Panc1 (cell line): ENCODE results near the gene DELE1. TPM values are rescaled to one million over a fixed set of nuclear protein-coding genes. Genes with fewer than 3 reads are reported as not detected.

ENCODE experiments used
- ATAC-seq: fragments of 200-7000 bp; cut with Tn5 transposase; 2 replicates; pipeline ENCODE4 v1.9.1; 2020; ENCODE audit warnings: mild to moderate bottlenecking, moderate library complexity
- BruUV-seq: library from RNA; stranded (reverse); fragments of 400-500 nt; replicated peaks from 2 replicates; lab custom pipeline; 2021; lab: Mats Ljungman, UMichigan
- CTCF ChIA-PET: fragments of 300-600 bp; sonication (Branson Sonifier 250); formaldehyde crosslinking; loops from one replicate; lab custom pipeline; 2022; ENCODE audit warnings: antibody characterized with exemption; lab: Charles Lee
- POLR2A ChIA-PET: fragments of 300-600 bp; sonication (Branson Sonifier 250); formaldehyde crosslinking; loops from one replicate; lab custom pipeline; 2022; ENCODE audit warnings: antibody characterized with exemption; lab: Charles Lee
- DNase-seq: peaks from one replicate; pipeline ENCODE4 v3.0.0-alpha.2; 2010; ENCODE audit warnings: low read depth, low spot score
- H3K27ac ChIP-seq: 2 replicates; pipeline ENCODE4 v1.5.1; 2011; ENCODE audit warnings: mild to moderate bottlenecking, low read length, inconsistent platforms
- H3K27me3 ChIP-seq: fragments of 200-500 bp; sonication (Bioruptor generic); 2 replicates; pipeline ENCODE4 v1.6.0; 2014; ENCODE audit warnings: low read length, inconsistent platforms; ENCODE audit not compliant: control insufficient read depth, insufficient read depth
- H3K36me3 ChIP-seq: fragments of 200-500 bp; sonication (Bioruptor generic); 2 replicates; pipeline ENCODE4 v1.5.1; 2014; ENCODE audit warnings: inconsistent platforms, mild to moderate bottlenecking, low read length, moderate library complexity; ENCODE audit not compliant: control insufficient read depth, insufficient read depth
- H3K4me1 ChIP-seq: 2 replicates; pipeline ENCODE4 v1.5.1; 2011; ENCODE audit warnings: inconsistent platforms, mild to moderate bottlenecking, low read length, moderate library complexity; ENCODE audit not compliant: control insufficient read depth, insufficient read depth
- H3K4me3 ChIP-seq, 2 experiments: 2 replicates each; pipeline ENCODE4 v1.5.1; 2011 to 2012; ENCODE audit warnings: low read depth in 2 of 2, low read length in 2 of 2, mild to moderate bottlenecking in 2 of 2, inconsistent platforms in 1 of 2, moderate library complexity in 1 of 2
- H3K9me3 ChIP-seq: fragments of 200-500 bp; sonication (Bioruptor generic); 2 replicates; pipeline ENCODE4 v1.5.1; 2014; ENCODE audit warnings: low read depth, mild to moderate bottlenecking, inconsistent platforms, low read length, moderate library complexity; ENCODE audit not compliant: control insufficient read depth, insufficient read depth
- POLR2AphosphoS5 ChIP-seq: IDR thresholded peaks from 2 replicates; pipeline ENCODE4 v1.6.1; 2012; ENCODE audit warnings: mild to moderate bottlenecking, low read depth, low read length, moderate library complexity
- SIN3A ChIP-seq: IDR thresholded peaks from 2 replicates; pipeline ENCODE4 v1.6.1; 2012; ENCODE audit warnings: low read depth, mild to moderate bottlenecking, low read length, moderate library complexity, borderline replicate concordance; ENCODE audit not compliant: insufficient read depth
- TCF7L2 ChIP-seq: IDR thresholded peaks from 2 replicates; pipeline ENCODE4 v1.6.1; 2011; ENCODE audit warnings: mild to moderate bottlenecking, low read depth, low read length, inconsistent platforms
- in situ Hi-C: cut with HindIII; loops from 2 replicates; pipeline ENCODE4 v1.10.0; 2016; ENCODE audit warnings: low sequenced_read_pairs, low pct_unique_long_range_greater_than_20kb
- intact Hi-C: fragments of 100-400 bp; cut with micrococcal nuclease; formaldehyde crosslinking; loops from one replicate; pipeline ENCODE4 v1.10.0; 2022; ENCODE audit not compliant: unreplicated experiment
- total RNA-seq: library from RNA; stranded (reverse); gene quantifications from one replicate; pipeline ENCODE4 v1.2.1, GENCODE V29; 2021; ENCODE audit not compliant: unreplicated experiment
- TF ChIP-seq, protein P1 (sequence below), 2 experiments: IDR thresholded peaks; 2 replicates each; pipeline ENCODE4 v1.6.1; 2011 to 2012; ENCODE audit warnings: low read depth in 2 of 2, control low read depth in 1 of 2, low read length in 1 of 2, mild to moderate bottlenecking in 1 of 2, moderate library complexity in 1 of 2; ENCODE audit not compliant: insufficient read depth in 1 of 2
- TF ChIP-seq, protein P2 (sequence below): fragments of 450-650 bp; IDR thresholded peaks from 2 replicates; pipeline ENCODE4 v1.5.1; 2017; ENCODE audit warnings: mild to moderate bottlenecking

Gene DELE1
- total RNA-seq, 1 experiment from 2014 or later = 78.4 TPM

DNA sequence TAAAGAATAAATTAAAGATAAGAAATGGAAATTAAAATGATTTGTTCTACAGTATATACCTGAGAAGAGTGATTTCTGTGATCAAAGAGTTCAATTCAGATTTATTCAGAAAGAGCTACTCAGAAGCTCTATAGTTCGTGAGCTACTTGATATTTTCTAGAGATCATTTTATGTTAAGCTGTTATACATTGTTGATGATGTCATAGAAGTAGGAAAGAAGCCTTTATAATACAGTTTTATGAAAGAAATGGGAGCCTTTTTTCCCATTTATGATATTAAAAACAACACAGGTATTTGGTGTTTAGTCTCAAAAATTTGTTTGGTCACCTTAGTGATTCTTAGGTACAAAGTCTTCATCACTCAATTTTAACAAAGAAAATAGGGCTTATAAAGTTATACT, 66.0 kb downstream of the DELE1 start:
- no peaks in the 10 kb centered on the region for H3K27me3 ChIP-seq
- BruUV-seq = no TSS peak
- CTCF ChIA-PET = interaction anchor here (0.6 to 0.7 kb wide), 3 partner anchors 11 to 144 kb away, joined by 3 to 7 read pairs (median 4); no protein-coding TSS in a partner anchor
- H3K36me3 ChIP-seq = peaks cover 32% of the 10 kb centered on the region
- intact Hi-C loops (loop anchor here (5.0 kb wide), 1 partner anchor 153 kb away; no protein-coding TSS in a partner anchor), in situ Hi-C loops (no loop called here)
- POLR2A ChIA-PET = interaction anchor here (0.6 to 0.7 kb wide), 2 partner anchors 45 to 109 kb away, joined by 3 to 6 read pairs; no protein-coding TSS in a partner anchor
- no peak overlapping the region for H3K4me3 ChIP-seq
- ATAC-seq = no peak
- H3K9me3 ChIP-seq = no peaks in the 10 kb centered on the region
- TF ChIP-seq SIN3A (no peak), TCF7L2 (no peak), POLR2AphosphoS5 (no peak)
- TF ChIP-seq, protein P1, sequence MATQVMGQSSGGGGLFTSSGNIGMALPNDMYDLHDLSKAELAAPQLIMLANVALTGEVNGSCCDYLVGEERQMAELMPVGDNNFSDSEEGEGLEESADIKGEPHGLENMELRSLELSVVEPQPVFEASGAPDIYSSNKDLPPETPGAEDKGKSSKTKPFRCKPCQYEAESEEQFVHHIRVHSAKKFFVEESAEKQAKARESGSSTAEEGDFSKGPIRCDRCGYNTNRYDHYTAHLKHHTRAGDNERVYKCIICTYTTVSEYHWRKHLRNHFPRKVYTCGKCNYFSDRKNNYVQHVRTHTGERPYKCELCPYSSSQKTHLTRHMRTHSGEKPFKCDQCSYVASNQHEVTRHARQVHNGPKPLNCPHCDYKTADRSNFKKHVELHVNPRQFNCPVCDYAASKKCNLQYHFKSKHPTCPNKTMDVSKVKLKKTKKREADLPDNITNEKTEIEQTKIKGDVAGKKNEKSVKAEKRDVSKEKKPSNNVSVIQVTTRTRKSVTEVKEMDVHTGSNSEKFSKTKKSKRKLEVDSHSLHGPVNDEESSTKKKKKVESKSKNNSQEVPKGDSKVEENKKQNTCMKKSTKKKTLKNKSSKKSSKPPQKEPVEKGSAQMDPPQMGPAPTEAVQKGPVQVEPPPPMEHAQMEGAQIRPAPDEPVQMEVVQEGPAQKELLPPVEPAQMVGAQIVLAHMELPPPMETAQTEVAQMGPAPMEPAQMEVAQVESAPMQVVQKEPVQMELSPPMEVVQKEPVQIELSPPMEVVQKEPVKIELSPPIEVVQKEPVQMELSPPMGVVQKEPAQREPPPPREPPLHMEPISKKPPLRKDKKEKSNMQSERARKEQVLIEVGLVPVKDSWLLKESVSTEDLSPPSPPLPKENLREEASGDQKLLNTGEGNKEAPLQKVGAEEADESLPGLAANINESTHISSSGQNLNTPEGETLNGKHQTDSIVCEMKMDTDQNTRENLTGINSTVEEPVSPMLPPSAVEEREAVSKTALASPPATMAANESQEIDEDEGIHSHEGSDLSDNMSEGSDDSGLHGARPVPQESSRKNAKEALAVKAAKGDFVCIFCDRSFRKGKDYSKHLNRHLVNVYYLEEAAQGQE (IDR thresholded peaks at IDR 0.05; ENCODE audit: insufficient read depth in 1 of 2, low read depth in 2 of 2, low read length in 1 of 2) = no peak
- TF ChIP-seq, protein P2, sequence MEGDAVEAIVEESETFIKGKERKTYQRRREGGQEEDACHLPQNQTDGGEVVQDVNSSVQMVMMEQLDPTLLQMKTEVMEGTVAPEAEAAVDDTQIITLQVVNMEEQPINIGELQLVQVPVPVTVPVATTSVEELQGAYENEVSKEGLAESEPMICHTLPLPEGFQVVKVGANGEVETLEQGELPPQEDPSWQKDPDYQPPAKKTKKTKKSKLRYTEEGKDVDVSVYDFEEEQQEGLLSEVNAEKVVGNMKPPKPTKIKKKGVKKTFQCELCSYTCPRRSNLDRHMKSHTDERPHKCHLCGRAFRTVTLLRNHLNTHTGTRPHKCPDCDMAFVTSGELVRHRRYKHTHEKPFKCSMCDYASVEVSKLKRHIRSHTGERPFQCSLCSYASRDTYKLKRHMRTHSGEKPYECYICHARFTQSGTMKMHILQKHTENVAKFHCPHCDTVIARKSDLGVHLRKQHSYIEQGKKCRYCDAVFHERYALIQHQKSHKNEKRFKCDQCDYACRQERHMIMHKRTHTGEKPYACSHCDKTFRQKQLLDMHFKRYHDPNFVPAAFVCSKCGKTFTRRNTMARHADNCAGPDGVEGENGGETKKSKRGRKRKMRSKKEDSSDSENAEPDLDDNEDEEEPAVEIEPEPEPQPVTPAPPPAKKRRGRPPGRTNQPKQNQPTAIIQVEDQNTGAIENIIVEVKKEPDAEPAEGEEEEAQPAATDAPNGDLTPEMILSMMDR = no peak
- no peak overlapping the region for H3K27ac ChIP-seq
- no peaks in the 10 kb centered on the region for H3K4me1 ChIP-seq
- DNase-seq = no peak

Other genes starting within 250 kb of the DELE1 start
- gene ARAP3, start 241.6 kb upstream of the DELE1 start, total RNA-seq = 2.5 TPM
- gene PCDH1, start 45.5 kb upstream of the DELE1 start, total RNA-seq = 9.0 TPM
- gene PCDH12, start 34.3 kb downstream of the DELE1 start, total RNA-seq = not detected
- 72.1 TPM for gene RNF14, start 45.2 kb downstream of the DELE1 start, total RNA-seq
- gene GNPDA1, start 89.2 kb downstream of the DELE1 start, total RNA-seq = 99.9 TPM
- gene NDFIP1, start 184.9 kb downstream of the DELE1 start, total RNA-seq = 40.9 TPM